Colonic mucosa (tissue), 4 donors: Measurements from ENCODE around the gene HADHB. TPM values are rescaled to one million over a fixed set of nuclear protein-coding genes. Genes with fewer than 3 reads are reported as not detected.
"Not testable (repeated sequence)": the region's sequence is repeated elsewhere in the genome, so short reads cannot be mapped to it uniquely, and the experiment has no call there.

Experiments
- DNase-seq: peaks from one replicate; pipeline ENCODE4 v3.0.0-alpha.2; 2020
- H3K27ac ChIP-seq: fragments of 200-600 bp; one replicate; pipeline ENCODE4 v1.8.0; 2021
- H3K27me3 ChIP-seq: fragments of 200-600 bp; one replicate; pipeline ENCODE4 v1.8.0; 2021
- H3K36me3 ChIP-seq: fragments of 200-600 bp; one replicate; pipeline ENCODE4 v1.8.0; 2021
- H3K4me1 ChIP-seq: fragments of 200-600 bp; one replicate; pipeline ENCODE4 v1.8.0; 2021; ENCODE audit warnings: mild to moderate bottlenecking
- H3K4me3 ChIP-seq: fragments of 200-600 bp; one replicate; pipeline ENCODE4 v1.8.0; 2021
- H3K9ac ChIP-seq, 2 donors: one replicate each; pipeline ENCODE4 v1.7.0; 2013; ENCODE audit warnings: control low read depth in 2 of 2, low read depth in 2 of 2, low read length in 2 of 2
- H3K9me3 ChIP-seq: fragments of 200-600 bp; one replicate; pipeline ENCODE4 v1.8.0; 2021
- intact Hi-C: fragments of 100-400 bp; cut with DNase I; formaldehyde crosslinking; loops from one replicate; pipeline ENCODE4 v1.14.1; 2022
- total RNA-seq, 2 donors: library from RNA; stranded (reverse); fragmentation: NEBNext Ultra II Directional in 1 of 2; extraction: Animal tissue kit (Norgen Biotek cat#: 25700) in 1 of 2; gene quantifications; one replicate each; pipeline ENCODE4 v1.2.1, GENCODE V29; 2021
- TF ChIP-seq, protein P1 (sequence below): fragments of 200-600 bp; IDR thresholded peaks from one replicate; pipeline ENCODE4 v1.8.0; 2022; ENCODE audit warnings: antibody characterized with exemption, mild to moderate bottlenecking
- donor health status: healthy.
- donor health status: DM: no; HTN: no; CAD: no.
- donor health status: DM: no; HTN: no; CAD: no.

Gene HADHB
- total RNA-seq, 2 donors from 2014 or later: 105 to 160 TPM

DNA sequence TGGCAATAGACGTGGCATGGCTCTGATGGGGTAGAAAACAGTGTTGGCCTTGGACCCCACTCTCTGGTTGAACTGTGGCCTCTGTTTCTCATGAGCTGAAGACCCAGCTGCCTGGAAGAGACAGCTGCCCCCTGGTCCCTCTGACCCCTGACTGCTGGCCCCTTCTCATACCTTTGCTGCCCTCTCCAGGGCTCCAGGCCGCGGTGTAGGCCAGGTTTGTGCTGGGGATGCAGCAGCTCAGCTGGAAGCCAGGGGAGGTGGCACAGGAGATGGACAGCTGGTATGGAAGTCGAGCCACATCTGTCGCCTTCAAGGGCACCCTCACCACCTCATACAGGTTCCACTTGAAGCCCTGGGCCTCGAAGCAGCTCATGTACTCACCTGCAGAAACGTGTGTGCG, 69.5 kb downstream of the HADHB start:
- H3K4me3 ChIP-seq: no peak overlapping the region
- H3K4me1 ChIP-seq: no peaks in the 10 kb centered on the region
- intact Hi-C loops: no loop called here
- no peak overlapping the region for H3K9ac ChIP-seq
- H3K36me3 ChIP-seq: no peaks in the 10 kb centered on the region
- TF ChIP-seq, protein P1, sequence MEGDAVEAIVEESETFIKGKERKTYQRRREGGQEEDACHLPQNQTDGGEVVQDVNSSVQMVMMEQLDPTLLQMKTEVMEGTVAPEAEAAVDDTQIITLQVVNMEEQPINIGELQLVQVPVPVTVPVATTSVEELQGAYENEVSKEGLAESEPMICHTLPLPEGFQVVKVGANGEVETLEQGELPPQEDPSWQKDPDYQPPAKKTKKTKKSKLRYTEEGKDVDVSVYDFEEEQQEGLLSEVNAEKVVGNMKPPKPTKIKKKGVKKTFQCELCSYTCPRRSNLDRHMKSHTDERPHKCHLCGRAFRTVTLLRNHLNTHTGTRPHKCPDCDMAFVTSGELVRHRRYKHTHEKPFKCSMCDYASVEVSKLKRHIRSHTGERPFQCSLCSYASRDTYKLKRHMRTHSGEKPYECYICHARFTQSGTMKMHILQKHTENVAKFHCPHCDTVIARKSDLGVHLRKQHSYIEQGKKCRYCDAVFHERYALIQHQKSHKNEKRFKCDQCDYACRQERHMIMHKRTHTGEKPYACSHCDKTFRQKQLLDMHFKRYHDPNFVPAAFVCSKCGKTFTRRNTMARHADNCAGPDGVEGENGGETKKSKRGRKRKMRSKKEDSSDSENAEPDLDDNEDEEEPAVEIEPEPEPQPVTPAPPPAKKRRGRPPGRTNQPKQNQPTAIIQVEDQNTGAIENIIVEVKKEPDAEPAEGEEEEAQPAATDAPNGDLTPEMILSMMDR: no peak
- H3K27ac ChIP-seq: no peak overlapping the region
- H3K27me3 ChIP-seq: no peaks in the 10 kb centered on the region
- H3K9me3 ChIP-seq: no peaks in the 10 kb centered on the region
- DNase-seq: no peak

DNA sequence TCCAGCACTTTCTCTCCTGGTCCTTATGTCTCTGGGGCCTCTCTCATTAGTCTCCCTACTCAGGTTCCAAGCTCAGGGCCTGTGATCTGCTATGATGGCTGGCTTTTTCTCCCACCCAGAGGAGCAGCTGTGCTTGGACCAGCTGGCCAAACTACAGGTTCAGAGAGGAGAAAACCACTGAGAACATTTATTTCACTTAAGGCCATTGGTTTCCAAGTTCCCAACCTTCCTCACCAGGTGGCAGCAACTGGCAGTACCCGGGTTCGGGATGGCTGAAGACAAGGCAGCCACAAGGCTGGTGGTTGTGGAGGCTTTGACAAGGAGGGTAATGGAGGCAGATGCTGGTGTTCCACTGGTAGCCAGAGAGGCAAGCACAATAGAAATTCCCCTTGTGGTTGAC, 71.3 kb downstream of the HADHB start:
- Histone ChIP-seq H3K36me3 (no peaks in the 10 kb centered on the region), H3K4me1 (no peaks in the 10 kb centered on the region), H3K27ac (no peak overlapping the region), H3K27me3 (no peaks in the 10 kb centered on the region), H3K9ac (no peak overlapping the region), H3K9me3 (no peaks in the 10 kb centered on the region), H3K4me3 (no peak overlapping the region)
- intact Hi-C loops: no loop called here
- DNase-seq: no peak
- TF ChIP-seq, protein P1: no peak

DNA sequence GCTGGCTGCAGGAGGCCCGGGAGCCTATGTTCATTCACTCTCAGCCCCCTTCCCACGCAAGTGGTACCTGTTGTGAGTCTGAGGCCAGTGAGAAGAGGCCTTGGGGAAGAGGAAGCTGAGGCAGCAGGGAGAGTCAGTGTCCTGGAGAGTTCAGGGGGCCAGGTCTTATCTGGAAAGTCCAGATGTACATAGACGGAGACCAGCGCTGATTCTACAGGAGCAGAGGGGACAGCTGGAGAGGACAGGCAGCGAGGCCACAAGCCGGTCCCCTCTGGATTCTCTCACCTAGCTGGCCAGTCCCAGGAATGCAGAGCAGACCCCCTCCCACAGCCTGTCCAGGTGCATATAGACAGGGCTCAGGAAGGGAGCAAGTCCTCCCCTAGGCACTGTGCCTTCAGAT, 72.1 kb downstream of the HADHB start:
- Histone ChIP-seq H3K4me1 (no peaks in the 10 kb centered on the region), H3K36me3 (no peaks in the 10 kb centered on the region), H3K27me3 (no peaks in the 10 kb centered on the region), H3K27ac (no peak overlapping the region), H3K4me3 (no peak overlapping the region), H3K9me3 (no peaks in the 10 kb centered on the region), H3K9ac (no peak overlapping the region)
- intact Hi-C loops: no loop called here
- TF ChIP-seq, protein P1: no peak
- no peak for DNase-seq

DNA sequence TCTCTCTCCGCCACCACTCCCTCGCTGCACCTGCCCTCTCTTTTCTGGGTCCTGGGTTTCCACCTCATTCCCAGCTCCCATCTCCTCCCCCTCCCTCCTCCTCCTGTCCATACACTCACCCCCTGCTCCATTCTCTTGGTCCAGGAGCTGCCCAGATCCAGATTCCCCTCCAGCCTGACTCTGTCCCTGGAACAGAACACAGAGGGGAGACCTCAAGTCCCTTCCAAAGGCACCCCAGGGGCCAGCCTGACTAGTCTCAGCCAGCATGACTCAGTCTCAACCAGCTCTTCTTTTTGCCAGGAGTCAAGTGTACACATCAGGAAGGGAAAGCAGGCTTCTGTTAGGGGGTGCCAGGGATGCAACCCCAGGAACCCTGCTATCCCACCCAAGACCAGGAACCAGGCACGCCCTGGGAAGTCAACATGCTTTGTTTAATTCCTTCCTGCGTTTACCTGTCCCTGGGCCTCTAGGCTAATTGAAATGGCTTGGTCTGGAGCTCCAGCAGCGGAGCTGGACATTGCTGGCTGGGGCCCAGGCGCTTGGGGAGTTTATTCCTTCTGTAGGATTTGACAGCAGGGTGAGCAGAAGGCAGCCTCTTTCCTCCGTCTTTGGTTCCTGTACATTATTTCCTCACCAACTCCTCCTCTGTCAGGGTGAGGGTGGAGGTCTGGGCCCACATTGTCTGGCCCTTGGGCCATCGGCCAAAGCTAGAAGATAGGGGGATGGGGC, 72.8 kb downstream of the HADHB start:
- Histone ChIP-seq H3K9me3 (no peaks in the 10 kb centered on the region), H3K9ac (no peak overlapping the region), H3K4me3 (no peak overlapping the region), H3K27ac (no peak overlapping the region), H3K27me3 (no peaks in the 10 kb centered on the region), H3K36me3 (no peaks in the 10 kb centered on the region), H3K4me1 (no peaks in the 10 kb centered on the region)
- TF ChIP-seq, protein P1: no peak
- intact Hi-C loops: no loop called here
- DNase-seq: no peak

DNA sequence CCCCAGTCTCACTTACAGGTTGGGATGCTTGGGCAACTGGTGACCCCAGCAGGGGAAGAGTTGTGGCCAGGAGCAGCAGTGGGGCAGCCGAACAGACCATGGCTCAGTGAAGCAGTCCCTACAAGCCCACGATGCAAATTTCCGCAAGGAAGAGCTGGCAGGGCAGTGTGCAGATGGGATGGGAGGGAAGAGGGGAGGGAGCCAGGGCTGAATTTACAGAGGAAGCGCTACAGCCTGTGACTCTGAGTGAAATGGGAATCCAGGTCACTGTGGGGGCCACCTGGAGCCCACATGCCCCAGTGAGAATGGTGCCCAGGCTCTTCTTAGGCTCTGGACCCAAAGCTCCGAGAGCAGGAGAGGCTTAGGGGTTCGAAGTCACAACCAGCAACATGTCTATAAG, 74.2 kb downstream of the HADHB start:
- no peaks in the 10 kb centered on the region for H3K9me3 ChIP-seq
- H3K9ac ChIP-seq: no peak overlapping the region
- TF ChIP-seq, protein P1: no peak
- intact Hi-C loops: no loop called here
- H3K27ac ChIP-seq: no peak overlapping the region
- no peak overlapping the region for H3K4me3 ChIP-seq
- DNase-seq: no peak
- H3K36me3 ChIP-seq: no peaks in the 10 kb centered on the region
- H3K27me3 ChIP-seq: no peaks in the 10 kb centered on the region
- no peaks in the 10 kb centered on the region for H3K4me1 ChIP-seq

DNA sequence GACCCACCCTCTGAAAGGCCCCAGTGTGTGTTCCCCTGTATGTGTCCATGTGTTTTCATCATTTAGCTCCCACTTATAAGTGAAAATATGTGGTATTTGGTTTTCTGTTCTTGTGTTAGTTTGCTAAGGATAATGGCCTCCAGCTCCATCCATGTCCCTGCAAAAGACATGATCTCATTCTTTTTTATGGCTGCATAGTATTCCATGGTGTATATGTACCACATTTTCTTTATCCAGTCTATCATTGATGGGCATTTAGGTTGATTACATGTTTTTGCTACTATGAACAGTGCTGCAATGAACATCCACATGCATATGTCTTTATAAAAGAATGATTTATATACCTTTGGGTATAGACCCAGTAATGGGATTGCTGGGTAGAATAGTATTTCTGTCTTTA, 79.7 kb downstream of the HADHB start:
- H3K27ac ChIP-seq, DNase-seq, H3K4me1 ChIP-seq, H3K27me3 ChIP-seq, H3K9me3 ChIP-seq, H3K9ac ChIP-seq, H3K4me3 ChIP-seq, H3K36me3 ChIP-seq: not testable (repeated sequence)
- intact Hi-C loops: loop anchor here (10.0 kb wide), 1 partner anchor 90 kb away; no protein-coding TSS in a partner anchor
